ENCODE results near the gene TMPRSS13. TPM values are rescaled to one million over a fixed set of nuclear protein-coding genes. Genes with fewer than 3 reads are reported as not detected.

Gene TMPRSS13
- total RNA-seq, 8 experiments from 2014 or later: 0.11 to 0.95 (median 0.15) TPM; not detected in 1

GRCh38 chr11:117885777-117886176, 43.4 kb downstream of the TMPRSS13 start:
- Histone ChIP-seq H3K27ac (no peak overlapping the region), H3K4me1 (replicated peaks in 1 of 2) (peaks cover 18 to 34% of the 10 kb centered on the region in 2 donors), H3K4me3 (no peak overlapping the region)
- in situ Hi-C loops (cut with MboI; ENCODE audit: low pct_unique_long_range_greater_than_20kb in 2 of 9, low sequenced_read_pairs in 9 of 9, unreplicated experiment in 9 of 9): no loop called here
- WGBS, 10 experiments: 0 to 100% (median 35%) methylated on average over 1 to 8 of the region's 11 CpGs; no CpG with 5 or more reads in 3 of the 10 experiments
- peak; percentile 52 to 81 (median 68) for ATAC-seq (replicated peaks in 6 of 8)

GRCh38 chr11:117884994-117885393, 44.2 kb downstream of the TMPRSS13 start:
- peak in 4 of 8 experiments; percentile 12 to 66 (median 35) for ATAC-seq (replicated peaks in 6 of 8)
- in situ Hi-C loops (cut with MboI; ENCODE audit: low pct_unique_long_range_greater_than_20kb in 2 of 9, low sequenced_read_pairs in 9 of 9, unreplicated experiment in 9 of 9): no loop called here
- WGBS, 10 experiments: 30 to 100% (median 62%) methylated on average over 1 to 5 of the region's 7 CpGs; no CpG with 5 or more reads in 5 of the 10 experiments
- H3K27ac ChIP-seq: no peak overlapping the region
- peaks cover 18 to 34% of the 10 kb centered on the region in 2 donors for H3K4me1 ChIP-seq (replicated peaks in 1 of 2)
- no peak overlapping the region for H3K4me3 ChIP-seq

GRCh38 chr11:117883063-117883462, 46.1 kb downstream of the TMPRSS13 start:
- in situ Hi-C loops (cut with MboI; ENCODE audit: low pct_unique_long_range_greater_than_20kb in 2 of 9, low sequenced_read_pairs in 9 of 9, unreplicated experiment in 9 of 9): no loop called here
- Histone ChIP-seq H3K27ac (no peak overlapping the region), H3K4me1 (replicated peaks in 1 of 2) (peaks cover 17 to 32% of the 10 kb centered on the region in 2 donors), H3K4me3 (no peak overlapping the region)
- 25 to 86% (median 74%) methylated on average over 1 to 3 of the region's 3 CpGs; no CpG with 5 or more reads in 2 of the 10 experiments for WGBS, 10 experiments
- ATAC-seq (replicated peaks in 6 of 8): peak in 1 of 8 experiments; percentile 6

DNA sequence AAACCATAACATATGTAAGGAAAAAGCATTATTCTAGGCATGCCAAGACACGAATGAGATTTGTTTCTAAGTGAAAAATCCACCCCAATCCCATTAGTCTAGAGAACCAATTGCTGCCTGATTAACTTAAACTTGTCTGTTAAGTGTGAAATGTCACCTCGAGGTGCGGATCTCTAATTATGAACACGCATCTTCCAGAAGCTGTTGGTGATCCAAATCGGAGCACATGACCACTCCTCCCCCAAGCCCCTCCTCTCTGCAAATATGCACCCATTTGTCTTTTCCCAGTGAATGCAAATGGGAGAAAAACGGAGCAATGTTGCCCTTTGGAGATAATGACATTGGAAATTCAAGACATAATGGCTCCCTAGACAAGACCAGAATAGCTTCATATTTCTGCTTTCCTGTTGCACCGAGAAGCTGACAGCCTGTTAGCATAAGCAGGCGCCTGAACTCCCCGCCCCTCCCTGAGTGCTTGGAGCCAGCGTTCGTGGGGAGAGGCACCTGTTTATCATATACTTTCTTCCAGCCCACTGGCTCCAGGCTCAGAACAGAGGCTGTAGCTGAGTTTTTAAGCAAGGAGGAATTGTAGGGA, 46.8 kb downstream of the TMPRSS13 start:
- Histone ChIP-seq H3K27ac (peak overlapping the region in 1 of 2 donors; percentile 6), H3K4me1 (replicated peaks in 1 of 2) (peaks cover 16 to 25% of the 10 kb centered on the region in 2 donors), H3K4me3 (peak overlapping the region in 1 of 5 donors; percentile 6)
- WGBS, 10 experiments: 0 to 47% (median 14%) methylated on average over 1 to 9 of the region's 11 CpGs; no CpG with 5 or more reads in 1 of the 10 experiments
- ATAC-seq (replicated peaks in 6 of 8): peak; percentile 68 to 90 (median 82)
- in situ Hi-C loops (cut with MboI; ENCODE audit: low pct_unique_long_range_greater_than_20kb in 2 of 9, low sequenced_read_pairs in 9 of 9, unreplicated experiment in 9 of 9): no loop called here

GRCh38 chr11:117881217-117881616, 48.0 kb downstream of the TMPRSS13 start:
- no peak for ATAC-seq (replicated peaks in 6 of 8)
- H3K4me3 ChIP-seq: no peak overlapping the region
- in situ Hi-C loops (cut with MboI; ENCODE audit: low pct_unique_long_range_greater_than_20kb in 2 of 9, low sequenced_read_pairs in 9 of 9, unreplicated experiment in 9 of 9): no loop called here
- H3K27ac ChIP-seq: no peak overlapping the region
- 53 to 100% (median 91%) methylated on average over 1 to 5 of the region's 5 CpGs; no CpG with 5 or more reads in 4 of the 10 experiments for WGBS, 10 experiments
- H3K4me1 ChIP-seq (replicated peaks in 1 of 2): peaks cover 21 to 29% of the 10 kb centered on the region in 2 donors

GRCh38 chr11:117879516-117880480, 49.4 kb downstream of the TMPRSS13 start:
- no peak overlapping the region for H3K27ac ChIP-seq
- in situ Hi-C loops (cut with MboI; ENCODE audit: low pct_unique_long_range_greater_than_20kb in 2 of 9, low sequenced_read_pairs in 9 of 9, unreplicated experiment in 9 of 9): no loop called here
- peaks cover 16 to 28% of the 10 kb centered on the region in 2 donors for H3K4me1 ChIP-seq (replicated peaks in 1 of 2)
- no peak for ATAC-seq (replicated peaks in 6 of 8)
- 0 to 90% (median 55%) methylated on average over 1 to 6 of the region's 11 CpGs; no CpG with 5 or more reads in 1 of the 10 experiments for WGBS, 10 experiments
- no peak overlapping the region for H3K4me3 ChIP-seq

DNA sequence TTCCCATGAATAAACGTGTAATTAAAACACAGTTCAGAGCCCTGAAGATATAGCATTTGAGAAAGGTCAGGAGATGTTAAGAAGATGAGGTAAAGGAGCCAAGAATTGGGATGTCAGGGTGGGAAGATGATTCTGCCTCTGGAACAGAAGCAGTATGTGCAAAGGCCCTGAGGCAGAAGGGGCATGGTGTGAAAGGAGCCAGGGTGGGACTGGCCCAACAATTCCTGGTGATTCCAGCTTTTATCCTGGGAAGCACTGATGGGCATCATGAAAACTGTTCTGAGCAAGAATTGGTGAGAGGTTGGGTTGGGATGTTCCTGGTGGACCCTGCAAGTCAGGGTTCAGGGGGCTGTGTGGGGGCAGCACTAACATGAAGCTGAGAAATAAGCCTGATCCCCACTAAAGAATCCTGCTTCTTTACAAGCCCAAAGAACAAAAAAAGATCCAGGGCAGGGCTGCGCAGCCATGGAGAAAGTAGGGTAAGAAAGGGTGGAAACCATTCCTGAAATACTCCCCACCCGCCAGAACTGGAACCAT, 50.2 kb downstream of the TMPRSS13 start:
- no peak overlapping the region for H3K4me3 ChIP-seq
- no peak overlapping the region for H3K27ac ChIP-seq
- ATAC-seq (replicated peaks in 6 of 8): no peak
- in situ Hi-C loops (cut with MboI; ENCODE audit: low pct_unique_long_range_greater_than_20kb in 2 of 9, low sequenced_read_pairs in 9 of 9, unreplicated experiment in 9 of 9): no loop called here
- peaks cover 23 to 36% of the 10 kb centered on the region in 2 donors for H3K4me1 ChIP-seq (replicated peaks in 1 of 2)
- WGBS, 10 experiments: 22 to 100% (median 78%) methylated on average over 1 to 2 of the region's 3 CpGs; no CpG with 5 or more reads in 3 of the 10 experiments

DNA sequence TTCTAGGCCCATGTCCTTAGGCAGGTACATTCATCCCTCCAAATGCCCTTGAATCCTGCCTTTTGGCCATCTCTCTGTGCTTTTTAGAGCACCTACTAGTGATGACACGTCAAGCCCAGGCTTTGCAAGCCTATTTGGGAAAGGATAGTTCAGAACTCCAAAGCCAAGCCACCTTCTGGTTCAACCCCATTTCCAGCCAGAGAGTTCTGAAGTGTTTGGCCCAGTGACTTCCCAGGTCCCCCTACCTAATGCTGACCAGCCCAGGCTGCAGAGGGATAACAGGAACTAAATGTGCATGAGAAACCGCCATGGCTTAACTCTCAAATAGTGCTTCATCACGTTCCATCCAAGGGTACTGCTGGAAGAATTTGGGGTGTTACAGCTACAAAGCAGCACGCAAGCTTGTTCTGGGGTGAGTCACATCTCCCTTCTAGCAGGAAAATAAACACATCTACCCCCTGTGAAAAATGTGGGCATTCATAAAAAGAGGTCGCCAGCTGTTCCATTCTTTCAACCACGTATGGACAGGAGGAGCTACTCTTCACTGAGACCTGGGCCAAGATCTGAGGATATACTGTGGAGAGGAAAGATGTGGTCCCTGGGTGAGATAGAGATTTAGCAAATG, 50.8 kb downstream of the TMPRSS13 start:
- in situ Hi-C loops (cut with MboI; ENCODE audit: low pct_unique_long_range_greater_than_20kb in 2 of 9, low sequenced_read_pairs in 9 of 9, unreplicated experiment in 9 of 9): no loop called here
- peaks cover 25 to 41% of the 10 kb centered on the region in 2 donors for H3K4me1 ChIP-seq (replicated peaks in 1 of 2)
- H3K4me3 ChIP-seq: no peak overlapping the region
- no peak for ATAC-seq (replicated peaks in 6 of 8)
- 60 to 95% (median 69%) methylated on average over 1 to 5 of the region's 6 CpGs; no CpG with 5 or more reads in 2 of the 10 experiments for WGBS, 10 experiments
- H3K27ac ChIP-seq: no peak overlapping the region

DNA sequence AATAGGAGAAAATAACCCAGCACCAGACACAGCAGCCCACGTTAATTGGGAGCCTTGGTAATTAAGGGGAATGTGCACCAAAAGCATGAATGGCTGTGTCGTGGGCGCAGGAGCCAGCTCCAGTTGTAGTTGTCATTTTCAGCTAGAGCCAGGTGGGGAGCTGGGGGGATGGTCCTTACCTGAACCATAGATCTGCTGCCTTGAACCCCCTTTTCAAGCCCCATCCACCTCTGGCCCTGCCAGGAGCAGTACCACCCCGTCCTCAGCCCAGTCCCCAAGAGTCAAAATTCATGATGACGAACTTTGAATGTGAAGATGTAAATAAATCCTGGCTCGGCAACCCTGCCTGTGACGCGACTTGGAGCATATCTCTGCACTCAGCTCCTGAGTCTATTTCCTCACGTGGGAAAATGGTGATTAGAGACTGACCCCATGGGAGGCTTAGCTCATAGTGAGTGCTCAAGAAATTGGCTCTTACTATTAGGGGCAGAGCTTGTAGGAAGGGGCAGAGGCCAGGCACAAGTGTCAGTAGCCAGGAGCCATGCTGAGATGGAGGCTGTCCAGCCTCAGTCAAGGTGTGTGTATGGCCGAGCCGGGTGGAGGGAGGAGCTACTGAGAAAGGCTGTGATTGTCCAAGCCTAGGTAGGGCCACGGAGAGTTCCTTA, 52.0 kb downstream of the TMPRSS13 start:
- peak overlapping the region; percentile 80 to 100 (median 91) for H3K4me3 ChIP-seq
- 0 to 43% (median 21%) methylated on average over 1 to 10 of the region's 12 CpGs; no CpG with 5 or more reads in 4 of the 10 experiments for WGBS, 10 experiments
- H3K27ac ChIP-seq: peak overlapping the region in 1 of 2 donors; percentile 36
- ATAC-seq (replicated peaks in 6 of 8): peak in 3 of 8 experiments; percentile 0 to 11 (median 6)
- H3K4me1 ChIP-seq (replicated peaks in 1 of 2): peaks cover 19 to 40% of the 10 kb centered on the region in 2 donors
- in situ Hi-C loops (cut with MboI; ENCODE audit: low pct_unique_long_range_greater_than_20kb in 2 of 9, low sequenced_read_pairs in 9 of 9, unreplicated experiment in 9 of 9): no loop called here

- H3K4me3 ChIP-seq: peak within 1 kb of the TSS; percentile 80 to 100 (median 91)
- WGBS, 10 experiments: 0 to 8% (median 0%) methylated on average over 2 to 6 of the region's 63 CpGs; no CpG with 5 or more reads in 3 of the 10 experiments
- peak; percentile 68 to 88 (median 86) for ATAC-seq (replicated peaks in 6 of 8)
- peak within 1 kb of the TSS; percentile 79 to 84 for H3K27ac ChIP-seq
- H3K4me1 ChIP-seq (replicated peaks in 1 of 2): peaks cover 19 to 35% of the 10 kb centered on the region in 2 donors
- in situ Hi-C loops (cut with MboI; ENCODE audit: low pct_unique_long_range_greater_than_20kb in 2 of 9, low sequenced_read_pairs in 9 of 9, unreplicated experiment in 9 of 9): no loop called here
These were observed 52.7 kb downstream of the TMPRSS13 start, which contains the start of gene FXYD6 for GRCh38 chr11:117876341-117877119. FXYD6 (minus strand) TSS chr11:117876658; CDS start chr11:117842776, 33,882 bp downstream.

DNA sequence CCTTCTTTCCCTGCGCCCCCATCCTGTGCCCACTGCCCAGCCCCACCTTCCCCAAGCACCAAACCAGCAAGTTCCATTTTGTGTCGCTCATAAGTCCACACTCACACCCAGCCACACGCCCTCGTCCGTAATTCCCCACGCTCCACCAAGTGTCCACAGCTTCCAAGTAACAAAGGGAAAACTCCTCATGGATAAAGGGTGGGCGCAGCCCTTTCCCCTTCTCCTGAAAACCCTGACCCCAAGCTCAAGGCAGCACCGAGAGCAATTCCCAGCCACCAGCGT, 53.2 kb downstream of the TMPRSS13 start:
- peak in 5 of 8 experiments; percentile 0 to 5 (median 2) for ATAC-seq (replicated peaks in 6 of 8)
- Histone ChIP-seq H3K4me1 (replicated peaks in 1 of 2) (peaks cover 19 to 38% of the 10 kb centered on the region in 2 donors), H3K27ac (peak overlapping the region; percentile 79 to 84), H3K4me3 (peak overlapping the region; percentile 80 to 100 (median 91))
- WGBS, 10 experiments: 0% methylated on average over 1 to 3 of the region's 9 CpGs; no CpG with 5 or more reads in 8 of the 10 experiments
- in situ Hi-C loops (cut with MboI; ENCODE audit: low pct_unique_long_range_greater_than_20kb in 2 of 9, low sequenced_read_pairs in 9 of 9, unreplicated experiment in 9 of 9): no loop called here
